ENCODE data around the gene MAP4K3.

GRCh38 chr2:39408351-39409136, 28.5 kb downstream of the MAP4K3 start:
- TF ChIP-seq CTCF (conservative IDR thresholded peaks at IDR 0.05; ENCODE audit: low read length) (no peak), EZH2phosphoT487 (IDR thresholded peaks at IDR 0.05; ENCODE audit: borderline replicate concordance, low read depth, low read length) (no peak)
